K562 (cell line): Measurements from ENCODE around the gene NAP1L4. TPM values are rescaled to one million over a fixed set of nuclear protein-coding genes. Genes with fewer than 3 reads are reported as not detected.

Source experiments
- ADNP ChIP-seq: fragments of 200-800 bp; sonication (Bioruptor generic); IDR thresholded peaks from 2 replicates; pipeline ENCODE4 v1.6.1; 2016; ENCODE audit warnings: missing genetic modification characterization, missing compliant biosample characterization
- ARID2 ChIP-seq: fragments of 450-650 bp; IDR thresholded peaks from 2 replicates; pipeline ENCODE4 v1.6.1; 2017; ENCODE audit warnings: antibody characterized with exemption, mild to moderate bottlenecking
- E2F4 ChIP-seq: sonication (generic); formaldehyde crosslinking; IDR thresholded peaks from 2 replicates; pipeline ENCODE4 v1.8.0; 2022; ENCODE audit warnings: mild to moderate bottlenecking, low read depth, missing genetic modification reagents
- EP400 ChIP-seq: fragments of 450-650 bp; IDR thresholded peaks from 2 replicates; pipeline ENCODE4 v1.6.1; 2017; ENCODE audit warnings: antibody characterized with exemption, mild to moderate bottlenecking, moderate library complexity
- EZH2 ChIP-seq: IDR thresholded peaks from 2 replicates; pipeline ENCODE4 v1.6.1; 2012; ENCODE audit warnings: low read depth, mild to moderate bottlenecking, inconsistent platforms, low read length, borderline replicate concordance
- FOXA1 ChIP-seq: fragments of 450-650 bp; IDR thresholded peaks from 2 replicates; pipeline ENCODE4 v1.6.1; 2016; ENCODE audit warnings: mild to moderate bottlenecking, borderline replicate concordance
- HDAC6 ChIP-seq: IDR thresholded peaks from 2 replicates; pipeline ENCODE4 v1.6.1; 2012; ENCODE audit warnings: low read depth, mild to moderate bottlenecking, control low read depth, inconsistent platforms, low read length, moderate library complexity
- HNRNPLL ChIP-seq: fragments of 200-400 bp; formaldehyde crosslinking; IDR thresholded peaks from 2 replicates; pipeline ENCODE4 v1.6.1; 2017; ENCODE audit warnings: low read length, low read depth, mild to moderate bottlenecking; ENCODE audit not compliant: poor library complexity, severe bottlenecking
- KHSRP ChIP-seq: fragments of 450-650 bp; IDR thresholded peaks from 2 replicates; pipeline ENCODE4 v1.6.1; 2017
- PHB2 ChIP-seq: fragments of 450-650 bp; IDR thresholded peaks from 2 replicates; pipeline ENCODE4 v1.6.1; 2017; ENCODE audit warnings: low read depth
- POLR2B ChIP-seq: fragments of 450-650 bp; IDR thresholded peaks from 2 replicates; pipeline ENCODE4 v1.6.1; 2018; ENCODE audit warnings: low read depth; ENCODE audit not compliant: partially characterized antibody
- POLR2H ChIP-seq: IDR thresholded peaks from 2 replicates; pipeline ENCODE4 v1.6.1; 2016; ENCODE audit warnings: missing genetic modification characterization, low read depth, mild to moderate bottlenecking, control low read depth, missing compliant biosample characterization, moderate library complexity
- SMARCA4 ChIP-seq: fragments of 450-650 bp; IDR thresholded peaks from 2 replicates; pipeline ENCODE4 v1.6.1; 2016
- TRIM24 ChIP-seq, 2 experiments: fragments of 450-650 bp; IDR thresholded peaks; 2 replicates each; pipeline ENCODE4 v1.6.1; 2016
- YBX1 ChIP-seq: fragments of 450-650 bp; IDR thresholded peaks from 2 replicates; pipeline ENCODE4 v1.7.1; 2016; ENCODE audit warnings: mild to moderate bottlenecking
- ZBTB26 ChIP-seq: fragments of 450-650 bp; formaldehyde crosslinking; IDR thresholded peaks from 2 replicates; pipeline ENCODE4 v1.4.0; 2022; ENCODE audit warnings: missing genetic modification characterization
- ZFX ChIP-seq: sonication (generic); formaldehyde crosslinking; IDR thresholded peaks from 2 replicates; pipeline ENCODE4 v1.8.0; 2022; ENCODE audit warnings: mild to moderate bottlenecking, missing genetic modification reagents, moderate library complexity
- ZNF3 ChIP-seq: fragments of 250-450 bp; sonication (Bioruptor Pico); IDR thresholded peaks from 2 replicates; pipeline ENCODE4 v1.5.0; 2021; ENCODE audit warnings: mild to moderate bottlenecking, moderate library complexity
- ZNF551 ChIP-seq: fragments of 250-450 bp; sonication (Bioruptor Pico); IDR thresholded peaks from 2 replicates; pipeline ENCODE4 v1.5.0; 2021; ENCODE audit warnings: mild to moderate bottlenecking, moderate library complexity
- polyA plus RNA-seq, 8 experiments: library from polyadenylated mRNA; depleted of rRNA in 4 of 8; stranded (reverse) in 5 of 8; unstranded in 3 of 8; fragments of >200 nt; fragmentation: Nextera tagmentation in 2 of 8; fragmentation: Illumina TruSeq in 1 of 8; extraction: Ambion mirVana in 2 of 8; extraction: Trizol in 1 of 8; gene quantifications; 2 replicates each; pipeline versions ENCODE4 v1.2.1 to v1.2.3, GENCODE V29; 2011 to 2014; ENCODE audit warnings: inconsistent platforms in 1 of 8, missing spikeins in 1 of 8
- total RNA-seq, 7 experiments: library from RNA; depleted of rRNA in 6 of 7; stranded (reverse); fragments of >200 nt in 6 of 7; fragmentation: Illumina TruSeq in 2 of 7; extraction: Trizol in 2 of 7; gene quantifications; 2 replicates each; pipeline versions ENCODE4 v1.2.1 to v1.2.3, GENCODE V29; 2011 to 2021; ENCODE audit warnings: low replicate concordance in 1 of 7
- TF ChIP-seq, protein P1 (sequence below): fragments of 450-650 bp; IDR thresholded peaks from 2 replicates; pipeline ENCODE4 v1.6.1; 2018; ENCODE audit not compliant: partially characterized antibody
- TF ChIP-seq, protein P2 (sequence below): fragments of 250-450 bp; sonication (Bioruptor Pico); IDR thresholded peaks from 2 replicates; pipeline ENCODE4 v1.5.1; 2021; ENCODE audit warnings: mild to moderate bottlenecking
- TF ChIP-seq, protein P3 (sequence below): fragments of 450-650 bp; IDR thresholded peaks from 2 replicates; pipeline ENCODE4 v1.6.1; 2016

The NAP1L4 gene
- total and polyA plus RNA-seq, 9 of the 15 experiments (the other 6 are each of a cell fraction or from before 2014, with no cell fraction given) = 34.1 to 237 (median 179) TPM

GRCh38 chr11:2991452-2992233, 486 bp downstream of the NAP1L4 start (continued):
- TF ChIP-seq, protein P1, sequence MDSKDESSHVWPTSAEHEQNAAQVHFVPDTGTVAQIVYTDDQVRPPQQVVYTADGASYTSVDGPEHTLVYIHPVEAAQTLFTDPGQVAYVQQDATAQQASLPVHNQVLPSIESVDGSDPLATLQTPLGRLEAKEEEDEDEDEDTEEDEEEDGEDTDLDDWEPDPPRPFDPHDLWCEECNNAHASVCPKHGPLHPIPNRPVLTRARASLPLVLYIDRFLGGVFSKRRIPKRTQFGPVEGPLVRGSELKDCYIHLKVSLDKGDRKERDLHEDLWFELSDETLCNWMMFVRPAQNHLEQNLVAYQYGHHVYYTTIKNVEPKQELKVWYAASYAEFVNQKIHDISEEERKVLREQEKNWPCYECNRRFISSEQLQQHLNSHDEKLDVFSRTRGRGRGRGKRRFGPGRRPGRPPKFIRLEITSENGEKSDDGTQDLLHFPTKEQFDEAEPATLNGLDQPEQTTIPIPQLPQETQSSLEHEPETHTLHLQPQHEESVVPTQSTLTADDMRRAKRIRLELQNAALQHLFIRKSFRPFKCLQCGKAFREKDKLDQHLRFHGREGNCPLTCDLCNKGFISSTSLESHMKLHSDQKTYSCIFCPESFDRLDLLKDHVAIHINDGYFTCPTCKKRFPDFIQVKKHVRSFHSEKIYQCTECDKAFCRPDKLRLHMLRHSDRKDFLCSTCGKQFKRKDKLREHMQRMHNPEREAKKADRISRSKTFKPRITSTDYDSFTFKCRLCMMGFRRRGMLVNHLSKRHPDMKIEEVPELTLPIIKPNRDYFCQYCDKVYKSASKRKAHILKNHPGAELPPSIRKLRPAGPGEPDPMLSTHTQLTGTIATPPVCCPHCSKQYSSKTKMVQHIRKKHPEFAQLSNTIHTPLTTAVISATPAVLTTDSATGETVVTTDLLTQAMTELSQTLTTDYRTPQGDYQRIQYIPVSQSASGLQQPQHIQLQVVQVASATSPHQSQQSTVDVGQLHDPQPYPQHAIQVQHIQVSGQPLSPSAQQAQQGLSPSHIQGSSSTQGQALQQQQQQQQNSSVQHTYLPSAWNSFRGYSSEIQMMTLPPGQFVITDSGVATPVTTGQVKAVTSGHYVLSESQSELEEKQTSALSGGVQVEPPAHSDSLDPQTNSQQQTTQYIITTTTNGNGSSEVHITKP = no peak
- TF ChIP-seq TRIM24 (IDR thresholded peaks at IDR 0.05) (no peak), ZNF3 (CRISPR knock-in tag) (no peak), HDAC6 (no peak), EZH2 (no peak), KHSRP (no peak), POLR2B (peak; percentile 17), E2F4 (CRISPR knock-in tag) (peak; percentile 82), ZBTB26 (CRISPR knock-in tag) (no peak), EP400 (peak; percentile 40; the same call in 1 of the 2 replicates), SMARCA4 (no peak), YBX1 (no peak), FOXA1 (no peak), ZNF551 (CRISPR knock-in tag) (no peak), ADNP (tag) (no peak), ARID2 (no peak), PHB2 (no peak), HNRNPLL (no peak), POLR2H (tag) (no peak), ZFX (peak; percentile 83)
- TF ChIP-seq, protein P2, sequence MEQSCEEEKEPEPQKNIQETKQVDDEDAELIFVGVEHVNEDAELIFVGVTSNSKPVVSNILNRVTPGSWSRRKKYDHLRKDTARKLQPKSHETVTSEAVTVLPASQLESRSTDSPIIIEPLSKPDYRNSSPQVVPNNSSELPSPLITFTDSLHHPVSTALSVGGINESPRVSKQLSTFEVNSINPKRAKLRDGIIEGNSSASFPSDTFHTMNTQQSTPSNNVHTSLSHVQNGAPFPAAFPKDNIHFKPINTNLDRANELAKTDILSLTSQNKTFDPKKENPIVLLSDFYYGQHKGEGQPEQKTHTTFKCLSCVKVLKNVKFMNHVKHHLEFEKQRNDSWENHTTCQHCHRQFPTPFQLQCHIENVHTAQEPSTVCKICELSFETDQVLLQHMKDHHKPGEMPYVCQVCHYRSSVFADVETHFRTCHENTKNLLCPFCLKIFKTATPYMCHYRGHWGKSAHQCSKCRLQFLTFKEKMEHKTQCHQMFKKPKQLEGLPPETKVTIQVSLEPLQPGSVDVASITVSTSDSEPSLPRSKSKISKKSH (CRISPR knock-in tag) = no peak
- TF ChIP-seq, protein P3, sequence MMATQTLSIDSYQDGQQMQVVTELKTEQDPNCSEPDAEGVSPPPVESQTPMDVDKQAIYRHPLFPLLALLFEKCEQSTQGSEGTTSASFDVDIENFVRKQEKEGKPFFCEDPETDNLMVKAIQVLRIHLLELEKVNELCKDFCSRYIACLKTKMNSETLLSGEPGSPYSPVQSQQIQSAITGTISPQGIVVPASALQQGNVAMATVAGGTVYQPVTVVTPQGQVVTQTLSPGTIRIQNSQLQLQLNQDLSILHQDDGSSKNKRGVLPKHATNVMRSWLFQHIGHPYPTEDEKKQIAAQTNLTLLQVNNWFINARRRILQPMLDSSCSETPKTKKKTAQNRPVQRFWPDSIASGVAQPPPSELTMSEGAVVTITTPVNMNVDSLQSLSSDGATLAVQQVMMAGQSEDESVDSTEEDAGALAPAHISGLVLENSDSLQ = no peak
